GM19452 (cell line): Measurements from ENCODE around the gene CH25H.
"Not testable (repeated sequence)": the region's sequence is repeated elsewhere in the genome, so short reads cannot be mapped to it uniquely, and the experiment has no call there.

Source experiments
- ATAC-seq: cut with Tn5 transposase; IDR thresholded peaks from one replicate; pipeline ENCODE4 v1.9.1; 2021; ENCODE audit not compliant: unreplicated experiment

CH25H gene, protein sequence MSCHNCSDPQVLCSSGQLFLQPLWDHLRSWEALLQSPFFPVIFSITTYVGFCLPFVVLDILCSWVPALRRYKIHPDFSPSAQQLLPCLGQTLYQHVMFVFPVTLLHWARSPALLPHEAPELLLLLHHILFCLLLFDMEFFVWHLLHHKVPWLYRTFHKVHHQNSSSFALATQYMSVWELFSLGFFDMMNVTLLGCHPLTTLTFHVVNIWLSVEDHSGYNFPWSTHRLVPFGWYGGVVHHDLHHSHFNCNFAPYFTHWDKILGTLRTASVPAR

DNA sequence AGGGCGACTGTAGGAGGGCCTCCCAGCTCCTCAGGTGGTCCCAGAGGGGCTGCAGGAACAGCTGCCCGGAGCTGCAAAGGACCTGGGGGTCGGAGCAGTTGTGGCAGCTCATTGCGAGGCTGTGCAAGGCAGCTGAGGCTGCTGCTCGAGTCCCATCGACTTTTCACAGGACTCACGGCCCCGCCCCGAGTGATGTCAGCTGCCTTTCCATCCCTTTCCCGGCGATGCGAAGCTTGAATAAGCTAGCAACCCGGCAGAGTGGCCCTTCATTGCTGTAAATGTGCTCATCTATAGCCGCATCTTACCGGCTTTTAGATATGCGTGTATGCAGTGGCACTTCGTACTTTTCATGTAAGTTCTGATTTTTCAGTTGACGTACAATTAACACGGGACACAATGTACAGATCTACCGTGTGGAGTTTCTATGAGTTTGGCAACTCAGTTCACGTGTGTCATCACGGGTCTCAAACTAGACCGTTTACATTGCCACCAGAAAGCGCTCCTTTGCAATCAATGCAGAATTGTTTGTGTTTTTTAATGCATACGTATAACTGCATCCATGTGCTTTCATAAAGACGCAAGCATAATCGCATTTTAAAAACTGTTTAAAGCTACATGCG, at the start of gene CH25H:
CH25H (minus strand) TSS at position 137 of the 620 bp plus-strand sequence; CDS start at position 112, 25 bp downstream.
- ATAC-seq, result peak; percentile 36

DNA sequence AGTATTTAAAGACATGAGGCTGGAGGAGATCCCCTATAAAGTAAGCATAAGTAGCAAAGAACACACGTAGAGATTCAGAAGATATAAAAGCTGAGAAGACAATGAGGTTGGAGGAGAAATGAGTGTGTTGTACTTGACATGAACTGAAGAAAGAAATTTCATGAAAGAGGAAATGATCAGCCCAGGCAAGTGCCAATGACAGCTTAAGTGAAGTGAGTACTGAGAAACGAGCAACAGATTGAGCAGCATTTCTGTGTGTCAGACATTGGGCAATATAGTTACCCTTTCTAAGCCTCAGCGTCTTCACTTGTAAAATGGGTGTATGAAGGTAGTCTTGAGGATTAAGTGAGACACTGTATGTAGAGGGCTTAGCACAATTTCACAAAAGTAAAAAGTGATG, 49.2 kb upstream of the CH25H start:
- no peak for ATAC-seq

DNA sequence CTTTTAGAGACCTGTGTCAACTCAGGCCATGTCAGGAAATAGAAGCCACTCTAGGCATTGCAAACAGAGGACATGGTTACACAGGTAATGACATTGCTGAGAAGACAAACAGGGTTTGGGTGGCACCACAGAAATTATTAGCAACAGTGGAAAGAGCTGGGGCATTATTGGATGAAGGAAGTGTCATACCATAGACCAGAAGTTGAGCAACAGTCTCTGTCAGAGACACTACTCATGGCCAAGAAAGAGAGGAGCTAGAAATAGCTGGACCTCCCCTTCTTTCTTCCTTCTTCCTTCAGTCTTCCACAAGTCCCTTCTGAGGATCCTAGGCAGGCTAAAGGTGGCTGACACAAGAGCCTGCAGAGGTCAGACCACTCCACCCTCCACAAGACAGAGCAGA, 48.7 kb upstream of the CH25H start:
- ATAC-seq, result no peak

DNA sequence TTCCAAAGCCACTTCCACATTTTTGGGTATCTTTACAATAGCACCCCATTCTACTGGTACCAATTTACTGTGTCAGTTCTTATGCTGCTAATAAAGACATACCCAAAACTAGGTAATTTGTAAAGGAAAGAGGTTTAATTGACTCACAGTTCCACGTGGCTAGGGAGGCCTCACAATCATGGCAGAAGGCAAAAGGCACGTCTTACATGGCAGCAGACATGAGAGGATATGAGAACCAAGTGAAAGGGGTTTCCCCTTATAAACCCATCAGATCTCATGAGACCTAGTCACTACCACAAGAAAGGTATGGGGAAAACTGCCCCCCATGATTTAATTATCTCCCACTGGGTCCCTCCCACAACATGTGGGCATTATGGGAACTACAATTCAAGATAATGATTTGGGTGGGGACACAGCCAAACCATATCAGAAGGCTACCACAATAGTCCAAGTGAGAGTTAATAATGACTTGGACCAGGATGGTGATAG, 48.0 kb upstream of the CH25H start:
- ATAC-seq, result not testable (repeated sequence)

DNA sequence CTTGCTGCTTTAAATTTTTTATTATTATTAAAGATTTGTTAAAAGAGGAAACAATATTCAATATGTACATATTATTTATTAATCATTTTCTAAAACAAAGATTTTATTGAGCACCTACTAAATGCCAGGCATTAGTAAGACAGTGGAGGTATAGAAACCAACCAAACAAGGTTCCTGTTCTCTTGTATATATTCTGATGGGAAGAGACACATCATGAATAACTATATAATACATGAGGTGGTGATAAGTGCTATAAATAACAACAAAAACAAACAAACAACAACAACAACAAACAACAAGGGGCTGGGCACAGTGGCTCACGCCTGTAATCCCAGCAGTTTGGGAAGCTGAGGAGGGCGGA, 45.1 kb upstream of the CH25H start:
- no peak for ATAC-seq

DNA sequence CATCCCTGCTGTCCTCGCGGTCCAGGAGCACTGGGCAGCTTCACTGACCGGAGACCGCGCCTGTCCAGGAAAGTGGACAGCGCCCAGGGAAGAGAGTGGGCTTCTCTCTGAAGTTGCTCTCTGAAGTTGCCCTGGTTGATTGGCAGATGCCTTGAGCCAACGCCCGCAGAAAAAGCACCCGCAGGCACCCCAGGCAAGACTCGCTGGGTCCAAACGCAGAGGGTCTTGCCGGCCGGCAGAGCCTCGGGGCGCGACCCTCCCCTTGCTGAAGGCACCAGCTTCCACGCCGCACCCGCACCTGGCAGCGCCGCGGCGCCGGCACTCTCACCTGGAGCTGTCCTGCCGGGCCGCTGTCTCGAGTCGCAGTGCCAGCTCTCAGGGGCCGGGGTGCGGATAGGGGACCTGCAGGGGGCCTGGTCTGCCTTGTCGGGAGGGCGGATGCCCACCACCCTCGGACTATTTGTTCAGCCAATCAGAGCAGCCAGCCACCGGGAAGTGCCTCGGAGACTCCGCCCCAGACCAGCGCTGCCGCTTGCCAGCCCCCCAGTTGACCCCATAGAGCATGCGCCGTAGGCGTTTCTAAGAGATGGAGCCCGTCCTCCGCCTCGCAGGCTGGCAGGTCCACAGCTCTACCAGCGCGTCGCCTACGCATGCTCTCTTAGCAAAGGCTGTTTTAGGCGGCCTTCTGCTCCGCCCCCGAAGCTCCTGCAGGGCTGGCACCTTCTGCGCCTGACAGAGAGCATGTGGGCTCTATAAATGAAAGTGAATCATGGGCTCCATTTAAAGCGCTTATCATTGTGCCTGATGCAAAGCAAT, 44.5 kb upstream of the CH25H start, which contains the start of gene LIPA:
LIPA (minus strand) TSS at position 367 of the 816 bp plus-strand sequence. CDS start 4,127 bp downstream, outside the sequence.
- peak; percentile 93 for ATAC-seq

DNA sequence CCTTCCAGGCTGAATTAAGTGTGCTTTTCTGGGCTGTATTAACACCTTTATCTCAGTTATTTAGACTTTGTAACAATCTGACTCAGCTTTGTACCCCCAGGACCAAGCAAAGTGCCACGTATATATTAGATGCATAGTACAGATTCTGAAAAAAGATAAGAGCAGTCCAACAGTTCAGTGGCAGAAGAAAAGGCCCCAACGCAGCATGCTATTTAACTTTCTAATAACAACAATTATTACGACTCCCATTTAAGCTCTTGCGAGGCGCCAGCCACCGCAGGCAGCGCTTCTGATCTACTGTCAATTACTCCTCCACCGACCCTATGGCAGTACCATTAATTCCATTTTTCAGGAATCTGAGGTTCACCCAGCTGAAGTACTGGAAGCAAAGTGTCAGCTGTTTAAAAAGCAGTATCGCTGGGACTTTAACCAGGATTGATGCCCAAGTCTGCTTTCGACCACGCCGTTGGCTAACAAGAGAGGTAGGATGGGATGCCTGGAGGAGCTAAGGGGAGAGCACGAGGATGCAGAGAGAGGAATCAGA, 43.8 kb upstream of the CH25H start:
- no peak for ATAC-seq

DNA sequence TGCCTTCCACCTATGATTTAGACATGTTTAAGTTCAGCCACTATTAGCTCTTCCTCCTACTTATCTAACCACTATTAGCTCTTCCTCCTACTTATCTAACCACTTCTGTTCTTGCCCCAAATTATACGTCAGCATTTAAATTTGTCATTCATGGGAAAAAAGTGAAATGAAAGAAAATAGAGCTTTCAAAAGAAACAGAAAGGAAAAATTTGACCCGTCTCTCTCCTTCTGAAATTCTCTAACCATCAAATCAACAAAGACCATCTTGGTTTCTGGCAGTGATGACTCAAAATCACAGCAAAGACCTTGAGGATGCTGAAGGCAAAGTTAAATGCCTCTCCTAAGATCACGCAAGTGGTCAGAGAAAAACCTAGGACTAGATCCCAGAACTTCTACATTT, 41.9 kb upstream of the CH25H start:
- ATAC-seq, result no peak

DNA sequence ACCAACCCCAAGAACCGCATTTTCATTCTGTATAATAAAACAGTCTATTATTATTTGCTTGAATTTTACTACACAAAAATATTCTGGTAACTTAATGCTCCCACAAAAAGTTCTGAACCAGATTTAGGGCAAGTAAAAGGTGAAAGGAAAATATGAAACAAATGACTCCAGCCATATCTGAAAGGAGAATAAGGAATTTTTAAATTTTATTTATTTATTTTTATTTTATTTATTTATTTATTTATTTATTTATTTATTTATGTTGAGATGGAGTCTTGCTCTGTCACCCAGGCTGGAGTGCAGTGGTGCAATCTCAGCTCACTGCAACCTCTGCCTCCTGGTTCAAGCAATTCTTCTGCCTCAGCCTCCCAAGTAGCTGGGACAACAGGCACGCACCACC, 40.5 kb upstream of the CH25H start:
- ATAC-seq, result not testable (repeated sequence)

DNA sequence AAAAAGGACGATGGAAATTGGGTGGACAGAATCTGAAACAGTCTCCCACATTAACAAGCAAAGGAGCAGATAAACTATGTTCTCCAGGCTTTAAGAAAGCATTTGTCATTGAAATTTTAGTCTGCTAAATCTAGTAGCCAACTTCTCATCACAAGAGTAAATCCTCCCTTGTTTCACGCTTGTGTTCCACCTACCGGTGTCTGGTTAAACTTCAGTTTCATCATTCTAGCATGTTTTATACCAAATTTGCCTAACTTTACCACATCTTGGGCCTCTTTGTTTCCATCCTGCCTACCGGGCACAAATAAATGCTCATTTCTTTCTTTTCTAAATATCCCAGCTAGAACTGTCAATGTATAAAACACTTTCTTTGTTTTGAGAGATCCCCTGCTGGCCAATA, 38.7 kb upstream of the CH25H start:
- peak; percentile 54 for ATAC-seq

DNA sequence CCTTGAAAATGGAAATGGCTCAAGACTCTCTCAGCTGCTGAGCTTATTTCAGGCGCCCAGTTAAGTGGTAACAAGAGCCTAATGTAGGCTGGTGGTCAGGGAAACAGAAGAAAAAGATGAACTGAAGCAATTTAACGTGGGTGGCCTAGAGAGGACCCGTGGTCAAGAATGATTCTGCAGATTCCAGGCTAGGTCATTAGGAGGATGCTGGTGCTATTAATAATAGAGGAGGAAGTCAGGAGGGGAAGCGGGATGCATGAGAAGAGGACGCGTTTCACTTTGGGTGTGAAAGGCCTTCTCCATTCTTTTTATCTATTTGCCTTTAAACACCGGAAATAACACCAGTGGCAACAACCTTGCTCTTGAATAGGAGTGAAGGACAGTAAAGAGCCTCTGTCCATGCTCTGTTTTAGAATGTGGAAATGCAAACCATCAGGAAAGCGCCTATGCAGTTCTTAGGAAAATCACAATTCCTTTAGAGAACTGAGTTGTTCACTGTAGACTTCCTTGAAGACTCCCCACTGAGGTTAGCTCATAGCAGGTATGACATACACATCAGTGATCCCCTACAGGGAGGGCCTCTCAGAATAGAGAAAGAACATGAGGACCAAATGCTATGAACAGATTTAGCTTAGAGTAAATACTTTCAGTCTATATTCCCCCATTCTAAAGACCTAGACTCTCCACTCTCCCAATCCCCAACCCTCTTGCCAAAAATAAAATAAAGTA, 35.9 kb upstream of the CH25H start:
- no peak for ATAC-seq

DNA sequence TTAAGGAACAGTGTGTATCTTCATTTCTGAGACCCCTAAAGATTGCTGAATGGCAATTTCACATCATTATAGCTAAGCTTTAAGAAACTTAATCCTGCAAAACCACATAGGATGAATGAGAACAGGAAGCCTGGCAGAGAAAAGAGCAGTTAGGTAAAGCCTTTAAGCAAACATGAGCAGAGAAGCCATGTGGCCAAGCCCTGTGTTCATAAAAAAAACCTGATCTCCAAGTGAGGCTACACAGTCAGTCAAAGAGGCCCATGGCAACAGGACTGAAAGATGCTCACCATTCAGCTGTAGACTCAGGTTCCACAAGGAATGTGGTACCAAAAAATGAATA, 35.2 kb upstream of the CH25H start:
- ATAC-seq, result no peak

DNA sequence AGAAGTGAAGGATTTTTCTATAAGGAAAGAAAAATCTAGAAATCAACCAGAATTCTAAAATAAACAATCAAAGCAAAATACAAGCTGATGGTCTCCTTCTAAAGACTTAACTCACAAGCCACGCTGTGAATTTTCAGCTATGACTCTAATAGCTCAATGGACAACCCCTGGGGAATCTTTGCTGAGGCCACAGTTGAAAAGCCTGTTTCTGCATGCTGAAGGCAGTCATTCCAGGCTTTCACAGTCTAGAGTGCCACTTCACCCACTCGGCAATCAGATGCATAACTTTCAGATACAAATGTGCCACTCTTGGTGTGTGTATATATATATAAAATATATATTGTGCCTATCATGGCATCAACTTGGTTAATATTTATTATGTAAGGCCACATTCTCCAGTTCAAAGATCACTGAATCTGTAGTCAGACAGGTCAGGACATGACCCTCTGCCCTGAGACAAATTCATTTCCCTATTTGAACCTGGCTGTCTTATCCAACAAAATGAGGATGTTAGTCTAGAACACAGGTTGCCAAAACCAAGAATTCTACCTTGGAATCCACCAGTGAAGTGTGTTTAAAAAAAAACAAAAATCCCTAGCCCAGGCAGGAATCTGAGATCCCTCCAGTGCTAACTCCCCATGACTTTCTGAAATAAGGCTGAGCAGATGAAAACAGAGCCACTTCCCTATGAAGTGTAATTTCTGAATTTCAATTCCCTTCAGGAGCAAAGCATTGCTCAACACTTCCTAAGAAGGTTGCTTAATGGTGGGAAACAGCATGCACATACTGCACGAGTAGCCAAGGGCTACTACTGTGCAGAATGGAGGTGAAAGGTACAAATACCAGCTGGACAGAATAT, 34.6 kb upstream of the CH25H start:
- ATAC-seq, result no peak

DNA sequence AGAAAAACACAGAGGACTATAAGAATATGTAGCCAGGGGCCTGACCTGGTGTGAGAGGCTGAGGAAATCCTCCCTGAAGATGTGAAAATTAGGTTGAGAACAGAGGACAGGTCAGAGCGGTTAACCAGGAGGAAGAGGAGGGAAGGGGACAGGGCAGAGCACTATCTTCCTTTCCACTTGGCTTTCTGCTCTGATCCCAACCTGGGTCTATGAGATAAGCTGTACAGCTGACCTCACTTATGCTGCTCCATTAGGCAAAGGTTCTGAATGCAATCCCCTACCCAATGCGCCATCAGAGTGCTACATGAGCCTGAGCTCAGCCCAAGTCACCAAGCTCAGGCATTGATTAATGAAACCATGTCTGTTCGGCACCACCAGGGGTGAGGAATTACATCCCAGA, 33.9 kb upstream of the CH25H start:
- ATAC-seq, result no peak

DNA sequence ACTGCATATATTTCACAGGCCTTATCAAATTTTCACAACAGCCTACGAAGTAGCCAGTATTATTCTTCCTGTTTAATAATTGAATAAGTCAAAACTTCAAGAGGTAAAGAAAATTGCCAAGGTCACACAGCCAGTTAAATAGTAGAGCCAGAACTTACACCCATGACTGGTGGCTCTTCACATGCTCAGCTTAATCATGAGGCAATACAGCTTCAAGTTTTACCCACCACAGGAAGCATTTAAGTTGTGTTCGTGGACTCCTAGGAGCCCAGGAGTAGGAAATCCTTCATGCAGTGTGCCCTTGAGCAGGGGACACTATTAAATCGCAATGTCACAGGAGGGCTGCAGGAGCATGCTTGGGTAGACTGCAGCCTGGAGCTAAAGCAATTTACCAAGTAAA, 33.4 kb upstream of the CH25H start:
- ATAC-seq, result no peak

DNA sequence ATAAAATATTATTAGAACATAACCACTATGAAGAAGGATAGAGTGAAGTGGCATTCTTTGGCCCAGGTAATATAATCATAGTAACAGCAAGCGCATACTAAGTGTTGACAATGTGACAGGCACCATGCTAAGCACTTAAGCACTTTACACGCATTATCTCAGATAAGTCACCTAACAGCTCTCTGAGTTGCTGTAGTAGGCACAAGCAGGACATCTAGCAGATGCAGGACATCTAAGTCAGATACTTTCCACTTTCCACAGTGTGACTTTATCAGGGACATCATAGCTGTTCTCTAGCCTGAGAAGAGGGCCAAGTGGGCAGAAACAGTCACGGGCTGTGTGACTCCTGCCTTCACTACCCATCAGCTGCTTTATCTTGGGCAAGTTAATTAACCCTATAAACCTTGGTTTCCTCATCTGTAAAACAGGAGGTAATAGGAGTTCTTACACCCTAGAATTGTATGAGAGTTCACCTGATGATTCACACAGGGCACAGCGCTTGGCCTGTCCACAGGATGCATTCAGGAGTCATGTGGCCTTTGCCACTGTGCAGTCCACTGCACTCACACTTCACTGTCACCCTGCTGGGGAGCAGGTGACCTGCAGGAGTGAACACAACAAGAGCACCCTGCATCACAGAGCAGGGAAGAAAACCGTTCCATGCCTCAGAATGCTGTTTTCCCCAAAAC, 32.0 kb upstream of the CH25H start:
- ATAC-seq, result no peak

DNA sequence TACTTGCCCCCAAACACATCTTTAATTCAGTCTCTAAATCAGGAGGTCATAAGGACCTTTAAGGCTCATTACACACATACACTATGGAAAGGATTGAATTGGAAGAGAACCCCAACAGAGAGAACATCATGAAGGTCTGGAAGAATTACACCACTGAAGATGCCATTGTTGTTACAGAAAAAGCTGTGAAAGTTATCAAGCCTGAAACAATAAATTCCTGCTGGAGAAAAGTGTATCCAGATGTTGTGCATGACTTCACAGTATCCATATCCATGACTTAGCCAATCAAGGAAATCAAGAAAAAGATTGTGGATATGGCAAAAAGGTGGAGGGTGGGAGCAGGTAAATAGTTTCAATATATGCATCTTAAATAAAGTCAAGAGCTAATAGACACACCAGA, 30.7 kb upstream of the CH25H start:
- ATAC-seq, result no peak

DNA sequence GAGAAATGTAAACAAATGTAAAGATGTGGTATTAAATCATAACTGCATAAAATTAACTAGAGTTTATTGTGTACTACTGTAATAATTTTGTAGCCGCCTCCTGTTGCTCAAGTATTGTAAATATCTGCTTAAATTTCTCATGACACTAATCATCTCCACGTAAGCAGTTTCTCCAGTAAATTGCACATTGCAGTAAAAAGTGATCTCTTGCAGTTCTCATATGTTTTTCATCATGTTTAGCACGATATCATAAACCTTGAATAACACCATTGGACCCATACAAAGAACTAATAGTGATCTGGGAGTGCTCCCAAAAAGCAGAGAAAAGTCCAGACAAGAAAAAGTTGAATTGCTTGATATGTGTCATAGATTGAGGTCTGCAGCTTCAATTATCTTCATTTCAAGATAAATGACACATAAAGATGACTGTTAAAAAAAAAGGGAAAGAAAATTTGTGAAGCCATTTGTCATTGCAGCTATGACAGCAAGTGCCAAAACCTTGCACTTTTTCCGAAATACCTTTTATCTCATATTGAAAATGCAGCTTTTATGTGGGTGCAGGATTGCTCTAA, 29.2 kb upstream of the CH25H start:
- no peak for ATAC-seq
